OCI-LY7 (cell line): Measurements from ENCODE around the gene ERGIC3. TPM values are rescaled to one million over a fixed set of nuclear protein-coding genes. Genes with fewer than 3 reads are reported as not detected.

Experiments
- BruUV-seq: library from RNA; stranded (reverse); fragments of 400-500 nt; replicated peaks from 2 replicates; lab custom pipeline; 2021; lab: Mats Ljungman, UMichigan
- CTCF ChIA-PET: fragments of 300-600 bp; sonication (Branson Sonifier 250); formaldehyde crosslinking; loops from one replicate; lab custom pipeline; 2022; ENCODE audit warnings: antibody characterized with exemption; ENCODE audit not compliant: unreplicated experiment; lab: Charles Lee
- POLR2A ChIA-PET: fragments of 300-600 bp; sonication (Branson Sonifier 250); formaldehyde crosslinking; loops from one replicate; lab custom pipeline; 2022; ENCODE audit warnings: antibody characterized with exemption; lab: Charles Lee
- DNase-seq: peaks from one replicate; pipeline ENCODE4 v3.0.0-alpha.2; 2015; ENCODE audit warnings: low spot score
- H2AFZ ChIP-seq: fragments of 200-600 bp; sonication (generic), shearing (Covaris generic); 2 replicates; pipeline ENCODE4 v1.6.1; 2014; ENCODE audit warnings: mild to moderate bottlenecking, antibody characterized with exemption, low read length, moderate library complexity
- H3K27ac ChIP-seq: fragments of 200-600 bp; sonication (generic); 2 replicates; pipeline ENCODE4 v1.5.1; 2014; ENCODE audit warnings: mixed run types, low read depth, mild to moderate bottlenecking, moderate library complexity, low read length, inconsistent platforms; ENCODE audit not compliant: poor library complexity, severe bottlenecking
- H3K36me3 ChIP-seq: fragments of 200-600 bp; sonication (generic); 2 replicates; pipeline ENCODE4 v1.6.1; 2014; ENCODE audit warnings: mild to moderate bottlenecking, antibody characterized with exemption, low read length, moderate library complexity, mixed read lengths; ENCODE audit not compliant: insufficient read depth
- H3K4me1 ChIP-seq: fragments of 200-600 bp; sonication (generic); 2 replicates; pipeline ENCODE4 v1.5.1; 2014; ENCODE audit warnings: mild to moderate bottlenecking, low read length; ENCODE audit not compliant: insufficient read depth, poor library complexity, severe bottlenecking
- H3K4me2 ChIP-seq: fragments of 200-600 bp; sonication (generic); 2 replicates; pipeline ENCODE4 v1.6.1; 2014; ENCODE audit warnings: mild to moderate bottlenecking, low read length
- H3K4me3 ChIP-seq: fragments of 200-600 bp; sonication (generic); 2 replicates; pipeline ENCODE4 v1.5.1; 2014; ENCODE audit warnings: mild to moderate bottlenecking, low read depth, low read length; ENCODE audit not compliant: poor library complexity, severe bottlenecking
- H3K79me2 ChIP-seq: fragments of 200-600 bp; sonication (generic); 2 replicates; pipeline ENCODE4 v1.6.1; 2016; ENCODE audit warnings: low read depth, mild to moderate bottlenecking, low read length, moderate library complexity, mixed read lengths; ENCODE audit not compliant: insufficient read depth
- H3K9me2 ChIP-seq: fragments of 200-600 bp; sonication (generic); 2 replicates; pipeline ENCODE4 v1.6.1; 2016; ENCODE audit warnings: mild to moderate bottlenecking, low read length, mixed read lengths; ENCODE audit not compliant: insufficient read depth
- H3K9me3 ChIP-seq: fragments of 200-600 bp; sonication (generic); 2 replicates; pipeline ENCODE4 v1.6.1; 2014; ENCODE audit warnings: mild to moderate bottlenecking, mixed run types, low read length, mixed read lengths
- H4K20me1 ChIP-seq: fragments of 200-600 bp; sonication (generic); 2 replicates; pipeline ENCODE4 v1.6.1; 2014; ENCODE audit warnings: mild to moderate bottlenecking, antibody characterized with exemption, low read length, moderate library complexity, mixed read lengths; ENCODE audit not compliant: insufficient read depth
- EZH2phosphoT487 ChIP-seq: fragments of 200-600 bp; sonication (generic); IDR thresholded peaks from 2 replicates; pipeline ENCODE4 v1.6.1; 2018; ENCODE audit warnings: low read depth, borderline replicate concordance, mild to moderate bottlenecking, mixed run types, antibody characterized with exemption, low read length, moderate library complexity, mixed read lengths
- intact Hi-C: fragments of 100-400 bp; cut with micrococcal nuclease; formaldehyde crosslinking; loops from one replicate; pipeline ENCODE4 v1.10.0; 2022; ENCODE audit not compliant: unreplicated experiment
- total RNA-seq, 2 experiments: library from RNA; depleted of rRNA in 1 of 2; stranded (reverse); fragments of >200 nt in 1 of 2; shearing (Covaris generic) in 1 of 2; gene quantifications; 2 replicates each; pipeline ENCODE4 v1.2.3, GENCODE V29; 2014 to 2022
- TF ChIP-seq, protein P1 (sequence below): fragments of 200-600 bp; sonication (generic); conservative IDR thresholded peaks from 2 replicates; pipeline ENCODE4 v1.5.1; 2014; ENCODE audit warnings: mild to moderate bottlenecking, antibody characterized with exemption, low read length, moderate library complexity, mixed read lengths

The ERGIC3 gene
- total RNA-seq, 2 experiments from 2014 or later = 170 to 171 TPM

DNA sequence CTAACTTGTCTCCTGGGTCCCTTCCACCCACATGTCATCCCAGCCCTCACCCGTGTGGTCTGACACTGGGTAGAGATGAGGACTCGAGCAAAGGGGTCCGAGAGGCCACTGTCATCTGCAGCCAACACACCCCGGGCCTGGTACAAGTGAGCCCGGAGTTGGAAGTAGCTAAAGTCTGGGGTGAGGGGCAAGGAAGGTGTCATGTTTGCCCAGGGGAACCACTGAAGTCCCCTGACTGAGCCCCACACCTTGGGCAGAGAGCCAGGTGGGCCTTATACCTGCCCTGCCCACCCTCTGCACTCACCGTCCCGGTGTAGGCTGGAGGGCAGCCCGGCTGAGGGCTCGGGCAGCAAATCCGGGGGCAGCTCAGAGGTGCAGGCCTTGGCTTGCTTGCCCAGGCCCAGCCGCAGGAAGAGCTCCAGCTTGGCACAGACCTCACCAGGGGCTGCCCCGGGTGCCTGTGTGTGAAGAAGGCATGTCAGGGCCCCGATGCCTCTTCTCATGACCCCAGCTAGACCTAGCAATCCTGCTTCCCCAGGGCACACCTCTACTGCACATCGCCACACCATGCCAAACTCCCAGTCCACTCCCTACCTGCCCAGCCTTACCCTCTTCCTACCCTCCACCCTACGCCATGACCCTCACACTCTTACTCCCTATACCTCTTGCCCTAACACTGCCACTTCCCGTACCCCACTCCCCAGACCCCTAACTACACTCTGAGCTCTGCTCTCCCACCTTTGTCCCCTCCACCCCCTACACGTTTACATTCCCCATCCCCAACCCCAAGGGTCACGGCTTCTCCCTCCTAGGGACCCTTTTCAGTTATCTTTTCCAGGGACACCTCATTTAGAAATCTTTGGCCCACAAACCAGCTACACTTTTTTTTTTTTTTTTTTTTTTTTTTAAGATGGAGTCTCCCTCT lies 42.0 kb downstream of the ERGIC3 start:
- intact Hi-C loops = no loop called here
- TF ChIP-seq, protein P1, sequence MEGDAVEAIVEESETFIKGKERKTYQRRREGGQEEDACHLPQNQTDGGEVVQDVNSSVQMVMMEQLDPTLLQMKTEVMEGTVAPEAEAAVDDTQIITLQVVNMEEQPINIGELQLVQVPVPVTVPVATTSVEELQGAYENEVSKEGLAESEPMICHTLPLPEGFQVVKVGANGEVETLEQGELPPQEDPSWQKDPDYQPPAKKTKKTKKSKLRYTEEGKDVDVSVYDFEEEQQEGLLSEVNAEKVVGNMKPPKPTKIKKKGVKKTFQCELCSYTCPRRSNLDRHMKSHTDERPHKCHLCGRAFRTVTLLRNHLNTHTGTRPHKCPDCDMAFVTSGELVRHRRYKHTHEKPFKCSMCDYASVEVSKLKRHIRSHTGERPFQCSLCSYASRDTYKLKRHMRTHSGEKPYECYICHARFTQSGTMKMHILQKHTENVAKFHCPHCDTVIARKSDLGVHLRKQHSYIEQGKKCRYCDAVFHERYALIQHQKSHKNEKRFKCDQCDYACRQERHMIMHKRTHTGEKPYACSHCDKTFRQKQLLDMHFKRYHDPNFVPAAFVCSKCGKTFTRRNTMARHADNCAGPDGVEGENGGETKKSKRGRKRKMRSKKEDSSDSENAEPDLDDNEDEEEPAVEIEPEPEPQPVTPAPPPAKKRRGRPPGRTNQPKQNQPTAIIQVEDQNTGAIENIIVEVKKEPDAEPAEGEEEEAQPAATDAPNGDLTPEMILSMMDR = no peak
- no peak for TF ChIP-seq EZH2phosphoT487
- ChIA-PET POLR2A (interaction anchor here (1.0 to 1.1 kb wide), 2 partner anchors 15 to 21 kb away, joined by 3 to 4 read pairs; no protein-coding TSS in a partner anchor), CTCF (no interaction called here)
- Histone ChIP-seq H3K79me2 (no peaks in the 10 kb centered on the region), H4K20me1 (no peaks in the 10 kb centered on the region), H2AFZ (no peak overlapping the region), H3K9me2 (no peaks in the 10 kb centered on the region), H3K9me3 (no peaks in the 10 kb centered on the region), H3K4me1 (no peaks in the 10 kb centered on the region), H3K36me3 (no peaks in the 10 kb centered on the region), H3K27ac (no peak overlapping the region), H3K4me2 (no peak overlapping the region), H3K4me3 (no peak overlapping the region)
- BruUV-seq = no TSS peak
- no peak for DNase-seq

DNA sequence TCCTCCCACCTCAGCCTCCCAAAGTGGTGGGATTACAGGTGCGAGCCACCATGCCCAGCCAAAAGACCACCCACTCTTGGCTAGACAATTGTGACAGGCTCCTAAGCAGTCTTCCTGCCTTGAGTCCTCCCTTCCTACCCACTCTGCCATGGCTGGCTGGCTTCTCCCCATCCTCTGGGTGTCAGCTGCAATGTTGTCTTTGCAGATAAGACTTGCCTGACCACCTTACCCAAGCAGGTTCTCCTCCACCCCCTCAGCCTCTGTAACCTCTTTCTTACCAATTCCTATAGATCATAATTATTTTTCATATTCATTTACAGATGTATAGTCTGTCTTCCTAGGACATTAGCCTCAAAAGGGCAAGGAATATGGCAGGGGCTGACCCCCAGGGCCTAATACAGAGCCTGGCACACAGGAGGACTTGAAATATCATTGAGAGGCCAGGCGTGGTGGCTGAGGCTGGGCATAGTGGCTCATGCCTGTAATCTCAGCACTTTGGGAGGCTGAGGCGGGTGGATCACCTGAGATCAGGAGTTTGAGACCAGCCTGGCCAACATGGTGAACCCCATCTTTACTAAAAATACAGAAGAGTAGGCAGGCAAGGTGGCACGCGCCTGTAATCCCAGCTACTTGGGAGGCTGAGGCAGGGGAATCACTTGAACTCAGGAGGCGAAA lies 45.0 kb downstream of the ERGIC3 start:
- H4K20me1 ChIP-seq = no peaks in the 10 kb centered on the region
- ChIA-PET CTCF (no interaction called here), POLR2A (interaction anchor here (0.6 kb wide), 1 partner anchor 18 kb away, joined by 4 read pairs; no protein-coding TSS in a partner anchor)
- H3K79me2 ChIP-seq = no peaks in the 10 kb centered on the region
- no peak overlapping the region for H2AFZ ChIP-seq
- DNase-seq = no peak
- H3K4me1 ChIP-seq = no peaks in the 10 kb centered on the region
- intact Hi-C loops = no loop called here
- H3K4me3 ChIP-seq = no peak overlapping the region
- H3K9me3 ChIP-seq = no peaks in the 10 kb centered on the region
- no peaks in the 10 kb centered on the region for H3K9me2 ChIP-seq
- BruUV-seq = no TSS peak
- no peak overlapping the region for H3K27ac ChIP-seq
- no peaks in the 10 kb centered on the region for H3K36me3 ChIP-seq
- TF ChIP-seq, protein P1 = no peak
- TF ChIP-seq EZH2phosphoT487 = no peak
- no peak overlapping the region for H3K4me2 ChIP-seq
